G401 (cell line): Measurements from ENCODE around the gene IFRD2. TPM values are rescaled to one million over a fixed set of nuclear protein-coding genes. Genes with fewer than 3 reads are reported as not detected.

ENCODE experiments used
- DNase-seq: peaks from one replicate; pipeline ENCODE4 v3.0.0-alpha.2; 2015; ENCODE audit warnings: low spot score
- in situ Hi-C: cut with HindIII; loops from 2 replicates; pipeline ENCODE4 v1.10.0; 2016; ENCODE audit warnings: low sequenced_read_pairs, mixed read lengths
- total RNA-seq: library from RNA; depleted of rRNA; stranded (reverse); fragments of >200 nt; shearing (Covaris generic); gene quantifications from 2 replicates; pipeline ENCODE4 v1.2.3, GENCODE V29; 2014; rRNA removed

The IFRD2 gene
- total RNA-seq, 1 experiment from 2014 or later = 97.4 TPM

DNA sequence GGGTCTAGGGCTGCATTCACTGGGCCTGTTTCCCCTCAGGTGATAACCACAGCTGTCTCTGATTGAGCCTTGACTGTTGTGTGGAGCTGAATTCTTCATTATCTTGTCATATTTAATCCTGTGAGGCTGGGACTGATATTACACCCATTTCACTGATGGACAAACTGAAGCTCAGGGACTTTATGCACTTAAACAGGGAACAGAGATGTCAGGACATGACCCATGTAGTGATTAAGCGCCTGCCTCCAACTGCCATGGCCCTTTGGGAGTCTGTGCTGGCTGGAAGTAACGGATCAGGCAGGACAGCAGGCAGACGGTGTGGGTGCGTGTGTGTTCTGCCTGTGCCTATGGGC, 48.7 kb downstream of the IFRD2 start:
- DNase-seq = no peak
- in situ Hi-C loops = loop anchor here (5.0 kb wide), 1 partner anchor 84 kb away; the partner anchor contains the start of gene TUSC2

GRCh38 chr3:50242851-50243542, 49.2 kb downstream of the IFRD2 start:
- no peak for DNase-seq
- in situ Hi-C loops = loop anchor here (5.0 kb wide), 1 partner anchor 84 kb away; the partner anchor contains the start of gene TUSC2

GRCh38 chr3:50242381-50242770, 49.9 kb downstream of the IFRD2 start:
- in situ Hi-C loops = loop anchor here (5.0 kb wide), 1 partner anchor 85 kb away; the partner anchor contains the start of gene TUSC2
- no peak for DNase-seq

- DNase-seq = no peak
- in situ Hi-C loops = loop anchor here (5.0 kb wide), 1 partner anchor 85 kb away; the partner anchor contains the start of gene TUSC2
Measured at GRCh38 chr3:50241713-50242380, 50.4 kb downstream of the IFRD2 start.

DNA sequence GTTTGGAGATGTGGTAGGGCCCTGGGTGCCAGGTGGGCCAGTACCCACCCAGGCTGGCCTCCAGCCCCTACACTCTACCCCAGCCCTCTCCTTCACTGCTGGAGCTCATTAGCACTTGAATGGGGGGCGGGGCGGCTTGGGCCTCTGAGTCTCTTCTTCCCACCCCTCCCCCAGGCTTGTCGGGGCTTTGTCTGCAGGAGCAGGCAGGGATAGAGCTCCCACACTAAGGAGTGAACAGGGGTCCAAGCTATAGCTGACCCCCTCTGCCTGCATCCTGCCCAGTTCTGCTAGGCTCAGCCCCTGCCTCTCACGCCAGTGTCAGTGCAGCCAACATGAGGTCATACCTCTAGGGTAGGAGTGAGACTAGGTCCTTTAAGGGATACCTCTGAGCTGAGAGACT, 51.1 kb downstream of the IFRD2 start:
- in situ Hi-C loops = loop anchor here (5.0 kb wide), 1 partner anchor 86 kb away; the partner anchor contains the start of gene TUSC2

GRCh38 chr3:50239649-50240048, 52.6 kb downstream of the IFRD2 start:
- no peak for DNase-seq
- in situ Hi-C loops = loop anchor here (5.0 kb wide), 1 partner anchor 88 kb away; the partner anchor contains the start of gene TUSC2

More for the DNA sequence above, 51.1 kb downstream of the IFRD2 start:
- no peak for DNase-seq

GRCh38 chr3:50238549-50239026, 53.6 kb downstream of the IFRD2 start:
- DNase-seq = peak; percentile 70
- in situ Hi-C loops = no loop called here

DNA sequence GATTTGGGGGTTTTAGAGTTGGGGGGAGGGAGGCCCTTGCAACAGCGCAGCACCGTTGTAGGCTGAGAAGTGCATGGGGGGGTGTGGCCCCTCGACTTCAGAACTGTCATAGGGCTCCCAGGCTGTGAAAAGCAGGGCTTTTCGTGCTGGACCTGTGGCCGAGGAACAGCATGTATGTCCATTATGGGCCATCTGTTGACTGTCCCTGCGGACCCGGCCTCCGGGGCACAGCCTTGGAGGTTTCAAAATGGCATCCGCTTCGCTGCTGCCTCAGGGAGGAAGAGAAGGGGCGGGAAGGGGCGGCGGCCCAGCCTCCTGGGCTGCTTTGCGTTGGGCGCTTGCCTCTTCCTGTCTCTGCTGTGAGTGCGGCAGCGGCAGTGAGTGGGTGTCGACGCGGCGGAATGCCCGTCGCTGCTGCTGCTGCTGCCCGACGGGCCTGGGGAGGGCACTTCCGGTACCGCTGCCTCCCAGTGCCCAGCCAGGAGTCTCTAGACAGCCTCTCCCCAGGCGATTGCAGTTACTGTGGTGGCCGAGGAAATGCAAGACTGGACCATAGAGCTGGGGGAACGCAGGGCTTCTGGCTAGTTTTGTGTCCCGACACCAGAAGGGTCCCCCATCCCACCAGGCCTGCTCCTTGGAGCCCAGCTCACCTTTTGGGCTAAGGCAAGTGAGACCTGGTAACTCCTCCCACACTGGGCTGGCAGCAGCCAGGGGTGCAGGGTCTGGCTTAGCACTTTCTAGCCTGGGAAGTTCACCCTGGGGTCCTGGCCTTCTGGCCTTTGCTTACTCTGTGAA, 54.3 kb downstream of the IFRD2 start:
- in situ Hi-C loops = no loop called here
- DNase-seq = peak; percentile 33

Other genes with a start within 250 kb of the IFRD2 start
- 94.0 and 125 TPM in 2 replicates for gene RBM5, start 203.5 kb downstream of the IFRD2 start, total RNA-seq
- 46.9 and 55.8 TPM in 2 replicates for gene SEMA3F, start 137.1 kb downstream of the IFRD2 start, total RNA-seq
- not detected in 2 replicates for gene GNAT1, start 100.8 kb downstream of the IFRD2 start, total RNA-seq
- 1.1 and 3.0 TPM in 2 replicates for gene SLC38A3, start 87.2 kb downstream of the IFRD2 start, total RNA-seq
- 67.4 and 104 TPM in 2 replicates for gene GNAI2, start 56.2 kb downstream of the IFRD2 start, total RNA-seq
- gene SEMA3B, start 23.3 kb downstream of the IFRD2 start, total RNA-seq = 68.1 and 81.8 TPM in 2 replicates
- gene LSMEM2, start 13.3 kb downstream of the IFRD2 start, total RNA-seq = 1.6 TPM in 1 of 2 replicates, not detected in the other
- gene HYAL3, start 7.0 kb upstream of the IFRD2 start, total RNA-seq = 7.9 and 10.0 TPM in 2 replicates
- 3.4 and 16.0 TPM in 2 replicates for gene NAA80, start 7.0 kb upstream of the IFRD2 start, total RNA-seq
- gene HYAL1, start 11.1 kb upstream of the IFRD2 start, total RNA-seq = 15.8 and 18.4 TPM in 2 replicates
- gene HYAL2, start 30.3 kb upstream of the IFRD2 start, total RNA-seq = 91.0 and 99.0 TPM in 2 replicates
- gene TUSC2, start 35.8 kb upstream of the IFRD2 start, total RNA-seq = 45.0 and 45.4 TPM in 2 replicates
- 23.2 and 31.8 TPM in 2 replicates for gene RASSF1, start 48.4 kb upstream of the IFRD2 start, total RNA-seq
- 10.1 TPM in 1 of 2 replicates, not detected in the other for gene ZMYND10, start 53.3 kb upstream of the IFRD2 start, total RNA-seq
- gene NPRL2, start 58.3 kb upstream of the IFRD2 start, total RNA-seq = 26.7 and 27.3 TPM in 2 replicates
- gene CYB561D2, start 58.4 kb upstream of the IFRD2 start, total RNA-seq = 18.3 and 31.4 TPM in 2 replicates
- 35.4 and 43.1 TPM in 2 replicates for gene TMEM115, start 67.1 kb upstream of the IFRD2 start, total RNA-seq
- 1.9 and 2.0 TPM in 2 replicates for gene CACNA2D2, start 211.2 kb upstream of the IFRD2 start, total RNA-seq